ENCODE measurements around the gene DDN.

DNA sequence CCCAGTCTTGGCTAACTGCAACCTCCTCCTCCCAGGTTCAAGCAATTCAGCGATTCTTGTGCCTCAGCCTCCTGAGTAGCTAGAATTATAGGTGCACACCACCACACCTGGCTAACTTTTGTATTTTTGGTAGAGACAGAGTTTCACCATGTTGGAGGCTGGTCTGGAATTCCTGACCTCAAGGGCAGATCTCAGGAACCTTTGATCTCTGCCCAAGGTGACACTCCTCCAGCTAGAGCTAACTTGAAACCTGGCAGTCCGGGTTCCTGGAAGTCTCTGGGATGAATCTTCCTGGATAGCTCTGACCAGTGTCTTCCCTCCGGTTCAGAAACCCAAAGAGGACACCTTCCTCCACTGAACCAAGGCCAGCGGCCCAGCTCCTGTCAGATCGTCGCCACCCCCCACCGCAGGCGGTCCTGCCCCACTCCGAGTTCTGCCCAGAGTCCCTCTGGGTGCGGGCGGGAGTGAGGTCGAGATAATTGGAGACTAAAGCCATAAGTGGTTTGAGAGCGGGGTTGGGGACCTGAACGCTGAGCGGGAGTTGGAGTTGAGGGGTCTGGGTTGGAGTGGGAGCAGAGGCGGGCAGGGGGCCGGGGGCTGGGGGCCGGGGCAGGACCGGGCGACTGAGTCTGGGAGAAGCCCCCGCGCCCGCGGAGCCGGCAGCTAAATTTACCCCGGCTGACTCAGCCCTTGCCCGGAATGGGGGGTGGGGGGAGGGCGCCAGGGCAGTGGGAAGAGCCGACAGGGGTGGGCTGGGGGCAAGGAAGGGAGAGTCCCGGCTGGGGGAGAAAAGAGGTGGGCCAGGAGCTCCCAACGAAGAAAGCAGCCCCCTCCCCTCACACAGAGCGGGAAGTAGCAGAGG, 4.7 kb downstream of the DDN start:
- TF ChIP-seq, protein P1, sequence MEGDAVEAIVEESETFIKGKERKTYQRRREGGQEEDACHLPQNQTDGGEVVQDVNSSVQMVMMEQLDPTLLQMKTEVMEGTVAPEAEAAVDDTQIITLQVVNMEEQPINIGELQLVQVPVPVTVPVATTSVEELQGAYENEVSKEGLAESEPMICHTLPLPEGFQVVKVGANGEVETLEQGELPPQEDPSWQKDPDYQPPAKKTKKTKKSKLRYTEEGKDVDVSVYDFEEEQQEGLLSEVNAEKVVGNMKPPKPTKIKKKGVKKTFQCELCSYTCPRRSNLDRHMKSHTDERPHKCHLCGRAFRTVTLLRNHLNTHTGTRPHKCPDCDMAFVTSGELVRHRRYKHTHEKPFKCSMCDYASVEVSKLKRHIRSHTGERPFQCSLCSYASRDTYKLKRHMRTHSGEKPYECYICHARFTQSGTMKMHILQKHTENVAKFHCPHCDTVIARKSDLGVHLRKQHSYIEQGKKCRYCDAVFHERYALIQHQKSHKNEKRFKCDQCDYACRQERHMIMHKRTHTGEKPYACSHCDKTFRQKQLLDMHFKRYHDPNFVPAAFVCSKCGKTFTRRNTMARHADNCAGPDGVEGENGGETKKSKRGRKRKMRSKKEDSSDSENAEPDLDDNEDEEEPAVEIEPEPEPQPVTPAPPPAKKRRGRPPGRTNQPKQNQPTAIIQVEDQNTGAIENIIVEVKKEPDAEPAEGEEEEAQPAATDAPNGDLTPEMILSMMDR (IDR thresholded peaks at IDR 0.05) = no peak
- no peak for TF ChIP-seq EZH2 (IDR thresholded peaks at IDR 0.05; ENCODE audit: borderline replicate concordance, insufficient read depth, low read depth, low read length, poor library complexity, severe bottlenecking)

Data from B cell (primary cell).